Caco-2 (cell line): ENCODE results near the gene GTF2I. TPM values are rescaled to one million over a fixed set of nuclear protein-coding genes. Genes with fewer than 3 reads are reported as not detected.
"Not testable (repeated sequence)": the region's sequence is repeated elsewhere in the genome, so short reads cannot be mapped to it uniquely, and the experiment has no call there.

Source experiments
- BruUV-seq: library from RNA; stranded (reverse); fragments of 400-500 nt; replicated peaks from 2 replicates; lab custom pipeline; 2021; lab: Mats Ljungman, UMichigan
- CTCF ChIA-PET: fragments of 300-600 bp; sonication (Branson Sonifier 250); formaldehyde crosslinking; loops from one replicate; lab custom pipeline; 2022; ENCODE audit warnings: antibody characterized with exemption; lab: Charles Lee
- POLR2A ChIA-PET: fragments of 300-600 bp; sonication (Branson Sonifier 250); formaldehyde crosslinking; loops from one replicate; lab custom pipeline; 2022; ENCODE audit warnings: antibody characterized with exemption; lab: Charles Lee
- DNase-seq, 2 experiments: peaks; one replicate each; pipeline versions ENCODE4 v3.0.0 to v3.0.0-alpha.2; 2020 to 2022
- H3K27me3 ChIP-seq: replicated peaks from 2 replicates; pipeline ENCODE4 v1.6.0; 2011; ENCODE audit warnings: low read length; ENCODE audit not compliant: control insufficient read depth, insufficient read depth
- H3K36me3 ChIP-seq: 2 replicates; pipeline ENCODE4 v1.5.1; 2011; ENCODE audit warnings: low read length; ENCODE audit not compliant: control insufficient read depth, insufficient read depth
- H3K4me1 ChIP-seq: fragments of 250-450 bp; sonication (Bioruptor Pico); 2 replicates; pipeline ENCODE4 v1.5.1; 2020; ENCODE audit warnings: mild to moderate bottlenecking
- H3K4me3 ChIP-seq: 2 replicates; pipeline ENCODE4 v1.5.1; 2011; ENCODE audit warnings: low read depth, mild to moderate bottlenecking, control low read depth, low read length
- H3K9me3 ChIP-seq: fragments of 250-450 bp; sonication (Bioruptor Pico); 2 replicates; pipeline ENCODE4 v1.5.1; 2020; ENCODE audit warnings: mild to moderate bottlenecking, moderate library complexity
- H3K27ac Mint-ChIP-seq: one replicate; pipeline ENCODE4 v1.8.0; 2022; ENCODE audit warnings: mixed read lengths; ENCODE audit not compliant: unreplicated experiment
- H3K27me3 Mint-ChIP-seq: one replicate; pipeline ENCODE4 v1.8.0; 2022; ENCODE audit warnings: mixed read lengths; ENCODE audit not compliant: insufficient read depth, unreplicated experiment
- H3K36me3 Mint-ChIP-seq: one replicate; pipeline ENCODE4 v1.8.0; 2022; ENCODE audit warnings: mild to moderate bottlenecking, mixed read lengths; ENCODE audit not compliant: insufficient read depth, unreplicated experiment
- H3K4me1 Mint-ChIP-seq: one replicate; pipeline ENCODE4 v1.8.0; 2022; ENCODE audit warnings: low read depth, mixed read lengths; ENCODE audit not compliant: unreplicated experiment
- H3K4me3 Mint-ChIP-seq: one replicate; pipeline ENCODE4 v1.8.0; 2022; ENCODE audit warnings: mild to moderate bottlenecking, moderate library complexity, mixed read lengths; ENCODE audit not compliant: unreplicated experiment
- H3K9me3 Mint-ChIP-seq: one replicate; pipeline ENCODE4 v1.8.0; 2022; ENCODE audit warnings: mixed read lengths; ENCODE audit not compliant: unreplicated experiment
- CTCF ChIP-seq, 2 experiments: fragments of 200-600 bp in 1 of 2; IDR thresholded peaks; 1 replicate in 1 of 2; 2 replicates in 1 of 2; pipeline versions ENCODE4 v1.5.1 to v1.8.0; 2011 to 2022; ENCODE audit warnings: antibody characterized with exemption in 1 of 2, control low read depth in 1 of 2, inconsistent platforms in 1 of 2, low read depth in 1 of 2, low read length in 1 of 2, mild to moderate bottlenecking in 1 of 2, moderate library complexity in 1 of 2; ENCODE audit not compliant: insufficient read depth in 1 of 2, severe bottlenecking in 1 of 2, unreplicated experiment in 1 of 2
- intact Hi-C: fragments of 100-400 bp; cut with micrococcal nuclease; formaldehyde crosslinking; loops from one replicate; pipeline ENCODE4 v1.10.0; 2022; ENCODE audit not compliant: unreplicated experiment
- total RNA-seq: library from RNA; stranded (reverse); gene quantifications from 2 replicates; pipeline ENCODE4 v1.2.3, GENCODE V29; 2022

The GTF2I gene
- total RNA-seq, 1 experiment from 2014 or later, result 252 TPM

- Mint-ChIP-seq H3K36me3 (peaks cover 57% of the 10 kb centered on the region), H3K9me3 (no peaks in the 10 kb centered on the region), H3K4me1 (peaks cover 23% of the 10 kb centered on the region), H3K4me3 (peak overlapping the region; percentile 80), H3K27ac (peak overlapping the region; percentile 85), H3K27me3 (no peaks in the 10 kb centered on the region)
- ChIA-PET POLR2A (interaction anchor here (0.6 to 0.7 kb wide), 4 partner anchors 23 to 81 kb away, joined by 5 to 9 read pairs (median 7); no protein-coding TSS in a partner anchor), CTCF (interaction anchor here (0.7 to 1.5 kb wide), 5 partner anchors 39 to 534 kb away, joined by 5 to 18 read pairs (median 5); no protein-coding TSS in a partner anchor)
- Histone ChIP-seq H3K27me3 (no peaks in the 10 kb centered on the region), H3K36me3 (no peaks in the 10 kb centered on the region; the same call in 1 of the 2 replicates), H3K4me3 (peak overlapping the region; percentile 90), H3K4me1 (peaks cover 25% of the 10 kb centered on the region), H3K9me3 (no peaks in the 10 kb centered on the region; the same call in 1 of the 2 replicates)
- peak; percentile 93 to 97 for DNase-seq
- BruUV-seq, result no TSS peak
- intact Hi-C loops, result loop anchor here (10.0 kb wide), 1 partner anchor 244 kb away; no protein-coding TSS in a partner anchor
- TF ChIP-seq CTCF (IDR thresholded peaks at IDR 0.05; ENCODE audit: insufficient read depth in 1 of 2, low read depth in 1 of 2, low read length in 1 of 2, severe bottlenecking in 1 of 2, unreplicated experiment in 1 of 2), result no peak
These were observed 873 bp downstream of the GTF2I start for GRCh38 chr7:74658178-74659004.

GRCh38 chr7:74660202-74660601 lies 2.7 kb downstream of the GTF2I start:
- DNase-seq, H3K4me1 ChIP-seq, H3K9me3 ChIP-seq, H3K27me3 ChIP-seq, BruUV-seq, H3K4me3 ChIP-seq, H3K9me3 Mint-ChIP-seq, H3K27me3 Mint-ChIP-seq, H3K36me3 ChIP-seq: not testable (repeated sequence)
- Mint-ChIP-seq H3K27ac (peak overlapping the region; percentile 54), H3K4me1 (peaks cover 24% of the 10 kb centered on the region), H3K4me3 (peak overlapping the region; percentile 53), H3K36me3 (peaks cover 61% of the 10 kb centered on the region)
- CTCF ChIA-PET, result interaction anchor here (0.7 kb wide), 1 partner anchor 86 kb away, joined by 3 read pairs; no protein-coding TSS in a partner anchor
- intact Hi-C loops, result loop anchor here (5.0 kb wide), 1 partner anchor 37 kb away; no protein-coding TSS in a partner anchor
- POLR2A ChIA-PET, result interaction anchor here (0.7 kb wide), 1 partner anchor 49 kb away, joined by 9 read pairs; no protein-coding TSS in a partner anchor

- CTCF ChIA-PET, result interaction anchor here (0.5 to 0.6 kb wide), 2 partner anchors 40 to 77 kb away, joined by 3 to 4 read pairs; no protein-coding TSS in a partner anchor
- H3K9me3 Mint-ChIP-seq, H3K9me3 ChIP-seq, POLR2A ChIA-PET, BruUV-seq, H3K27me3 ChIP-seq, H3K36me3 ChIP-seq, H3K4me3 ChIP-seq, H3K4me3 Mint-ChIP-seq, H3K27me3 Mint-ChIP-seq, H3K4me1 ChIP-seq: not testable (repeated sequence)
- Mint-ChIP-seq H3K36me3 (peaks cover 75% of the 10 kb centered on the region), H3K4me1 (peaks cover 22% of the 10 kb centered on the region), H3K27ac (peak overlapping the region; percentile 54)
- peak in 1 of 2 experiments; percentile 20 for DNase-seq
- intact Hi-C loops, result loop anchor here (1.0 to 5.0 kb wide), 2 partner anchors 35 to 79 kb away; no protein-coding TSS in a partner anchor
These were observed 4.6 kb downstream of the GTF2I start for GRCh38 chr7:74661836-74662794.
